Measurements from ENCODE around the gene TYW5.

DNA sequence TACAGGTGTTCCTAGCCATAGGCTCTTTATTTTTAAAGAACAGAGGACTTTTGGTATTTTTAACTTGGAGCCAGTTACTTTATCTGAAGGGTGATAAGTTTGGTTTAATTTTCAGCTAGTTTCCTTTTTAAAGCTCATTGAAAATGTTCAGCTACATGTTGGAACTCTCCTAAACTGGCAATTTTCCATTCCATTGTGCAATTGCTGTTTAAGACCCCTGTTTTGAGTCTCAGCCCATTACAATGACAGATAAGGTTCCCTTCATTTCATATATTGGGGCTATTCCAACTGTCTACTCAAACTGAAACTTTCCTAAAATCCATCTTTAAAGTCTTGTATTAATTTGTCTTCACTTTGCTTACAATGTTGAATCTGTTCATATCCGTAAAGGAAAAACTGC, 11.7 kb upstream of the TYW5 start:
- TF ChIP-seq POLR2A (IDR thresholded peaks at IDR 0.05; ENCODE audit: low read length) (no peak), GATA1 (IDR thresholded peaks at IDR 0.05; ENCODE audit: low read depth, low read length) (no peak)

Measured in erythroblast (primary cell).